ENCODE data around the gene KRTAP5-2.

The KRTAP5-2 gene

GRCh38 chr11:1557051-1557884 lies 40.8 kb downstream of the KRTAP5-2 start:
- no peak for DNase-seq (ENCODE audit: low spot score)
- H3K9me3 ChIP-seq (ENCODE audit: severe bottlenecking) = no peaks in the 10 kb centered on the region
- H3K4me3 ChIP-seq (ENCODE audit: severe bottlenecking) = no peak overlapping the region
- ATAC-seq (ENCODE audit: low read depth) = no peak
- H3K4me1 ChIP-seq (ENCODE audit: insufficient read depth, poor library complexity, severe bottlenecking) = peaks cover 27% of the 10 kb centered on the region
- H3K36me3 ChIP-seq (ENCODE audit: low read depth) = no peaks in the 10 kb centered on the region
- H3K27me3 ChIP-seq (ENCODE audit: insufficient read depth, poor library complexity, severe bottlenecking) = peaks cover 4% of the 10 kb centered on the region
- H3K27ac ChIP-seq (ENCODE audit: poor library complexity, severe bottlenecking) = peak overlapping the region; percentile 80
- TF ChIP-seq, protein P1, sequence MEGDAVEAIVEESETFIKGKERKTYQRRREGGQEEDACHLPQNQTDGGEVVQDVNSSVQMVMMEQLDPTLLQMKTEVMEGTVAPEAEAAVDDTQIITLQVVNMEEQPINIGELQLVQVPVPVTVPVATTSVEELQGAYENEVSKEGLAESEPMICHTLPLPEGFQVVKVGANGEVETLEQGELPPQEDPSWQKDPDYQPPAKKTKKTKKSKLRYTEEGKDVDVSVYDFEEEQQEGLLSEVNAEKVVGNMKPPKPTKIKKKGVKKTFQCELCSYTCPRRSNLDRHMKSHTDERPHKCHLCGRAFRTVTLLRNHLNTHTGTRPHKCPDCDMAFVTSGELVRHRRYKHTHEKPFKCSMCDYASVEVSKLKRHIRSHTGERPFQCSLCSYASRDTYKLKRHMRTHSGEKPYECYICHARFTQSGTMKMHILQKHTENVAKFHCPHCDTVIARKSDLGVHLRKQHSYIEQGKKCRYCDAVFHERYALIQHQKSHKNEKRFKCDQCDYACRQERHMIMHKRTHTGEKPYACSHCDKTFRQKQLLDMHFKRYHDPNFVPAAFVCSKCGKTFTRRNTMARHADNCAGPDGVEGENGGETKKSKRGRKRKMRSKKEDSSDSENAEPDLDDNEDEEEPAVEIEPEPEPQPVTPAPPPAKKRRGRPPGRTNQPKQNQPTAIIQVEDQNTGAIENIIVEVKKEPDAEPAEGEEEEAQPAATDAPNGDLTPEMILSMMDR (IDR thresholded peaks at IDR 0.05; ENCODE audit: poor library complexity, severe bottlenecking) = no peak

GRCh38 chr11:1556278-1556902 lies 41.7 kb downstream of the KRTAP5-2 start:
- H3K36me3 ChIP-seq (ENCODE audit: low read depth) = no peaks in the 10 kb centered on the region
- no peak for ATAC-seq (ENCODE audit: low read depth)
- H3K27me3 ChIP-seq (ENCODE audit: insufficient read depth, poor library complexity, severe bottlenecking) = peaks cover 4% of the 10 kb centered on the region
- no peak overlapping the region for H3K27ac ChIP-seq (ENCODE audit: poor library complexity, severe bottlenecking)
- DNase-seq (ENCODE audit: low spot score) = no peak
- H3K4me3 ChIP-seq (ENCODE audit: severe bottlenecking) = no peak overlapping the region
- TF ChIP-seq, protein P1 (IDR thresholded peaks at IDR 0.05; ENCODE audit: poor library complexity, severe bottlenecking) = no peak
- H3K9me3 ChIP-seq (ENCODE audit: severe bottlenecking) = no peaks in the 10 kb centered on the region
- H3K4me1 ChIP-seq (ENCODE audit: insufficient read depth, poor library complexity, severe bottlenecking) = peaks cover 27% of the 10 kb centered on the region

- DNase-seq (ENCODE audit: low spot score) (no peak), ATAC-seq (ENCODE audit: low read depth) (no peak)
- Histone ChIP-seq H3K4me3 (ENCODE audit: severe bottlenecking) (no peak overlapping the region), H3K27me3 (ENCODE audit: insufficient read depth, poor library complexity, severe bottlenecking) (peaks cover 4% of the 10 kb centered on the region), H3K36me3 (ENCODE audit: low read depth) (no peaks in the 10 kb centered on the region), H3K9me3 (ENCODE audit: severe bottlenecking) (no peaks in the 10 kb centered on the region), H3K4me1 (ENCODE audit: insufficient read depth, poor library complexity, severe bottlenecking) (peaks cover 27% of the 10 kb centered on the region), H3K27ac (ENCODE audit: poor library complexity, severe bottlenecking) (no peak overlapping the region)
- TF ChIP-seq, protein P1 (IDR thresholded peaks at IDR 0.05; ENCODE audit: poor library complexity, severe bottlenecking) = no peak
Observed at GRCh38 chr11:1555713-1556153, 42.4 kb downstream of the KRTAP5-2 start.

- H3K27ac ChIP-seq (ENCODE audit: poor library complexity, severe bottlenecking) = no peak overlapping the region
- no peak for DNase-seq (ENCODE audit: low spot score)
- ATAC-seq (ENCODE audit: low read depth) = no peak
- TF ChIP-seq, protein P1 (IDR thresholded peaks at IDR 0.05; ENCODE audit: poor library complexity, severe bottlenecking) = no peak
- peaks cover 4% of the 10 kb centered on the region for H3K27me3 ChIP-seq (ENCODE audit: insufficient read depth, poor library complexity, severe bottlenecking)
- H3K4me3 ChIP-seq (ENCODE audit: severe bottlenecking) = no peak overlapping the region
- no peaks in the 10 kb centered on the region for H3K9me3 ChIP-seq (ENCODE audit: severe bottlenecking)
- H3K36me3 ChIP-seq (ENCODE audit: low read depth) = no peaks in the 10 kb centered on the region
- peaks cover 27% of the 10 kb centered on the region for H3K4me1 ChIP-seq (ENCODE audit: insufficient read depth, poor library complexity, severe bottlenecking)
Observed at GRCh38 chr11:1554981-1555712, 42.9 kb downstream of the KRTAP5-2 start.
